Testis (tissue), 3 donors: ENCODE measurements around the gene EIF5A. TPM values are rescaled to one million over a fixed set of nuclear protein-coding genes. Genes with fewer than 3 reads are reported as not detected.

Experiments
- DNase-seq: peaks from one replicate; pipeline ENCODE4 v3.0.0-alpha.2; 2019
- H3K27ac ChIP-seq, 2 donors: fragments of 200-600 bp; sonication (generic); one replicate each; pipeline ENCODE4 v1.5.1; 2019
- H3K27me3 ChIP-seq: fragments of 200-600 bp; sonication (generic); one replicate; pipeline ENCODE4 v1.5.1; 2019
- H3K36me3 ChIP-seq: fragments of 200-600 bp; sonication (generic); one replicate; pipeline ENCODE4 v1.5.1; 2017; ENCODE audit warnings: low read depth; ENCODE audit errors: missing control alignments
- H3K4me1 ChIP-seq: fragments of 200-600 bp; sonication (generic); one replicate; pipeline ENCODE4 v1.5.1; 2019
- H3K4me3 ChIP-seq, 2 donors: fragments of 200-600 bp; sonication (generic); one replicate each; pipeline ENCODE4 v1.5.1; 2017 to 2019
- H3K9me3 ChIP-seq: fragments of 200-600 bp; sonication (generic); one replicate; pipeline ENCODE4 v1.5.1; 2017
- POLR2A ChIP-seq: fragments of 450-650 bp; IDR thresholded peaks from one replicate; pipeline ENCODE4 v1.6.1; 2017; ENCODE audit warnings: antibody characterized with exemption, mild to moderate bottlenecking, moderate library complexity
- WGBS, 2 donors: methylation state at CpG; one replicate each; pipeline ENCODE4 v1.1.5; 2018; 5-methylcytosine and 5-hydroxymethylcytosine counted together
- intact Hi-C: fragments of 100-400 bp; cut with DNase I; formaldehyde crosslinking; loops from one replicate; pipeline ENCODE4 v1.15.1; 2023; ENCODE audit warnings: low total_unique reads
- polyA plus RNA-seq: library from polyadenylated mRNA; stranded (reverse); fragments of 350-450 nt; fragmentation: Illumina TruSeq; extraction: RNeasy Lipid Tissue Mini Kit (QIAGEN cat#74804); gene quantifications from one replicate; pipeline ENCODE4 v1.2.3, GENCODE V29; 2014; ENCODE audit warnings: low read depth, low replicate concordance; ENCODE audit not compliant: insufficient read depth
- total RNA-seq, 2 donors: library from RNA; depleted of rRNA; stranded (reverse); fragments of >200 nt; gene quantifications; one replicate each; pipeline ENCODE4 v1.2.3, GENCODE V29; 2016
- TF ChIP-seq, protein P1 (sequence below), 3 experiments: fragments of 450-650 bp in 2 of 3; fragments of 200-600 bp in 1 of 3; sonication (generic) in 1 of 3; IDR thresholded peaks; one replicate each; pipeline ENCODE4 v1.5.1; 2016 to 2019; ENCODE audit warnings: antibody characterized with exemption in 3 of 3, mild to moderate bottlenecking in 2 of 3, moderate library complexity in 1 of 3

The EIF5A gene
- total and polyA plus RNA-seq, 3 donors from 2014 or later, result 193 to 388 (median 229) TPM

- DNase-seq, result no peak
- no peak for TF ChIP-seq POLR2A
- TF ChIP-seq, protein P1, sequence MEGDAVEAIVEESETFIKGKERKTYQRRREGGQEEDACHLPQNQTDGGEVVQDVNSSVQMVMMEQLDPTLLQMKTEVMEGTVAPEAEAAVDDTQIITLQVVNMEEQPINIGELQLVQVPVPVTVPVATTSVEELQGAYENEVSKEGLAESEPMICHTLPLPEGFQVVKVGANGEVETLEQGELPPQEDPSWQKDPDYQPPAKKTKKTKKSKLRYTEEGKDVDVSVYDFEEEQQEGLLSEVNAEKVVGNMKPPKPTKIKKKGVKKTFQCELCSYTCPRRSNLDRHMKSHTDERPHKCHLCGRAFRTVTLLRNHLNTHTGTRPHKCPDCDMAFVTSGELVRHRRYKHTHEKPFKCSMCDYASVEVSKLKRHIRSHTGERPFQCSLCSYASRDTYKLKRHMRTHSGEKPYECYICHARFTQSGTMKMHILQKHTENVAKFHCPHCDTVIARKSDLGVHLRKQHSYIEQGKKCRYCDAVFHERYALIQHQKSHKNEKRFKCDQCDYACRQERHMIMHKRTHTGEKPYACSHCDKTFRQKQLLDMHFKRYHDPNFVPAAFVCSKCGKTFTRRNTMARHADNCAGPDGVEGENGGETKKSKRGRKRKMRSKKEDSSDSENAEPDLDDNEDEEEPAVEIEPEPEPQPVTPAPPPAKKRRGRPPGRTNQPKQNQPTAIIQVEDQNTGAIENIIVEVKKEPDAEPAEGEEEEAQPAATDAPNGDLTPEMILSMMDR (IDR thresholded peaks at IDR 0.05), result no peak
- Histone ChIP-seq H3K4me1 (no peaks in the 10 kb centered on the region), H3K27ac (no peak overlapping the region), H3K36me3 (no peaks in the 10 kb centered on the region), H3K4me3 (no peak overlapping the region), H3K27me3 (no peaks in the 10 kb centered on the region), H3K9me3 (no peaks in the 10 kb centered on the region)
- 88 to 92% methylated on average over 12 to 22 of the region's 22 CpGs for WGBS, 2 donors
- intact Hi-C loops, result no loop called here
Observed at GRCh38 chr17:7322520-7323194, 15.2 kb downstream of the EIF5A start.

- no peaks in the 10 kb centered on the region for H3K9me3 ChIP-seq
- TF ChIP-seq, protein P1 (IDR thresholded peaks at IDR 0.05), result peak; percentile 67 to 80 (median 78)
- TF ChIP-seq POLR2A, result no peak
- H3K4me3 ChIP-seq, result no peak overlapping the region
- H3K27me3 ChIP-seq, result no peaks in the 10 kb centered on the region
- peak; percentile 67 for DNase-seq
- peaks cover 8% of the 10 kb centered on the region for H3K4me1 ChIP-seq
- 71 to 94% methylated on average over 18 to 39 of the region's 39 CpGs for WGBS, 2 donors
- intact Hi-C loops, result no loop called here
- no peaks in the 10 kb centered on the region for H3K36me3 ChIP-seq
- no peak overlapping the region for H3K27ac ChIP-seq
Observed at GRCh38 chr17:7323731-7324437, 16.5 kb downstream of the EIF5A start.

- intact Hi-C loops, result no loop called here
- Histone ChIP-seq H3K27me3 (no peaks in the 10 kb centered on the region), H3K9me3 (no peaks in the 10 kb centered on the region), H3K36me3 (no peaks in the 10 kb centered on the region), H3K4me3 (no peak overlapping the region), H3K27ac (no peak overlapping the region), H3K4me1 (peaks cover 8% of the 10 kb centered on the region)
- 82 to 84% methylated on average over 3 of the region's 3 CpGs for WGBS, 2 donors
- TF ChIP-seq, protein P1 (IDR thresholded peaks at IDR 0.05), result no peak
- no peak for TF ChIP-seq POLR2A
- DNase-seq, result no peak
Observed at GRCh38 chr17:7324438-7324779, 17.0 kb downstream of the EIF5A start.

GRCh38 chr17:7325031-7325528 lies 17.7 kb downstream of the EIF5A start:
- H3K4me1 ChIP-seq, result peaks cover 8% of the 10 kb centered on the region
- H3K27ac ChIP-seq, result no peak overlapping the region
- no peaks in the 10 kb centered on the region for H3K9me3 ChIP-seq
- DNase-seq, result no peak
- intact Hi-C loops, result no loop called here
- TF ChIP-seq POLR2A, result no peak
- TF ChIP-seq, protein P1 (IDR thresholded peaks at IDR 0.05), result no peak
- no peaks in the 10 kb centered on the region for H3K36me3 ChIP-seq
- H3K4me3 ChIP-seq, result no peak overlapping the region
- no peaks in the 10 kb centered on the region for H3K27me3 ChIP-seq
- 88 to 93% methylated on average over 5 to 19 of the region's 19 CpGs for WGBS, 2 donors
